ENCODE results near the gene CCDC192.

CCDC192 gene

GRCh38 chr5:127702926-127703561 lies at the start of gene CCDC192:
Gene CCDC192 (plus strand): TSS chr5:127703391. CDS start chr5:127703446, 55 bp downstream.
- DNase-seq (ENCODE audit: low read depth): no peak
- no peak for TF ChIP-seq MYC (IDR thresholded peaks at IDR 0.05; ENCODE audit: low read depth, low read length)
- TF ChIP-seq, protein P1, sequence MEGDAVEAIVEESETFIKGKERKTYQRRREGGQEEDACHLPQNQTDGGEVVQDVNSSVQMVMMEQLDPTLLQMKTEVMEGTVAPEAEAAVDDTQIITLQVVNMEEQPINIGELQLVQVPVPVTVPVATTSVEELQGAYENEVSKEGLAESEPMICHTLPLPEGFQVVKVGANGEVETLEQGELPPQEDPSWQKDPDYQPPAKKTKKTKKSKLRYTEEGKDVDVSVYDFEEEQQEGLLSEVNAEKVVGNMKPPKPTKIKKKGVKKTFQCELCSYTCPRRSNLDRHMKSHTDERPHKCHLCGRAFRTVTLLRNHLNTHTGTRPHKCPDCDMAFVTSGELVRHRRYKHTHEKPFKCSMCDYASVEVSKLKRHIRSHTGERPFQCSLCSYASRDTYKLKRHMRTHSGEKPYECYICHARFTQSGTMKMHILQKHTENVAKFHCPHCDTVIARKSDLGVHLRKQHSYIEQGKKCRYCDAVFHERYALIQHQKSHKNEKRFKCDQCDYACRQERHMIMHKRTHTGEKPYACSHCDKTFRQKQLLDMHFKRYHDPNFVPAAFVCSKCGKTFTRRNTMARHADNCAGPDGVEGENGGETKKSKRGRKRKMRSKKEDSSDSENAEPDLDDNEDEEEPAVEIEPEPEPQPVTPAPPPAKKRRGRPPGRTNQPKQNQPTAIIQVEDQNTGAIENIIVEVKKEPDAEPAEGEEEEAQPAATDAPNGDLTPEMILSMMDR (IDR thresholded peaks at IDR 0.05; ENCODE audit: low read depth, low read length): no peak
- no peak for TF ChIP-seq POLR2A (IDR thresholded peaks at IDR 0.05; ENCODE audit: extremely low read depth, insufficient read length)
- no peak for TF ChIP-seq MAX (IDR thresholded peaks at IDR 0.05; ENCODE audit: low read depth, low read length)
- H3K4me3 ChIP-seq (ENCODE audit: low read depth, low read length): no peak within 1 kb of the TSS

DNA sequence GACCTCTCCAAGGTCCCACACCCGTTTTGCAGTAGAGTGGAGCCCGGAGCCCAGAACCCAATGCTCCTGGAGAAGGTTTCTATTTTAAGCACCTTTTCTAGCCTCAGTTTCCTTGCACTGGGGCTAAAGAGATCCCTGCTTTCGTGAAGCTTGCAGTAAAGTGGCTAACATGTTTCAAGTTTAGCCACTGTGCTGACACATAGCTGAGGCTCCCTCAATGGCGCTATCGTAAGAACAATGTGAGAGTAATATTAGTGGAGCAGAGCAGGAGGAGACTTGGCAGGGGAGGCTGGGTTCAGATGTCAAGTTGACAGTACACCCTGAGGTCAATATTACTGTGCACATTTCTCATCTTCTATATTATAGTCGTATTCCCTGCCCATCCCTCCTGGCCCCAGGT lies 46.4 kb upstream of the CCDC192 start:
- no peak overlapping the region for H3K4me3 ChIP-seq (ENCODE audit: low read depth, low read length)
- TF ChIP-seq MYC (IDR thresholded peaks at IDR 0.05; ENCODE audit: low read depth, low read length) (no peak), POLR2A (IDR thresholded peaks at IDR 0.05; ENCODE audit: extremely low read depth, insufficient read length) (no peak), MAX (IDR thresholded peaks at IDR 0.05; ENCODE audit: low read depth, low read length) (no peak)
- TF ChIP-seq, protein P1 (IDR thresholded peaks at IDR 0.05; ENCODE audit: low read depth, low read length): no peak
- DNase-seq (ENCODE audit: low read depth): no peak

GRCh38 chr5:127660047-127660733 lies 43.0 kb upstream of the CCDC192 start:
- DNase-seq (ENCODE audit: low read depth): no peak
- H3K4me3 ChIP-seq (ENCODE audit: low read depth, low read length): no peak overlapping the region
- no peak for TF ChIP-seq MAX (IDR thresholded peaks at IDR 0.05; ENCODE audit: low read depth, low read length)
- no peak for TF ChIP-seq MYC (IDR thresholded peaks at IDR 0.05; ENCODE audit: low read depth, low read length)
- TF ChIP-seq, protein P1 (IDR thresholded peaks at IDR 0.05; ENCODE audit: low read depth, low read length): no peak
- no peak for TF ChIP-seq POLR2A (IDR thresholded peaks at IDR 0.05; ENCODE audit: extremely low read depth, insufficient read length)

DNA sequence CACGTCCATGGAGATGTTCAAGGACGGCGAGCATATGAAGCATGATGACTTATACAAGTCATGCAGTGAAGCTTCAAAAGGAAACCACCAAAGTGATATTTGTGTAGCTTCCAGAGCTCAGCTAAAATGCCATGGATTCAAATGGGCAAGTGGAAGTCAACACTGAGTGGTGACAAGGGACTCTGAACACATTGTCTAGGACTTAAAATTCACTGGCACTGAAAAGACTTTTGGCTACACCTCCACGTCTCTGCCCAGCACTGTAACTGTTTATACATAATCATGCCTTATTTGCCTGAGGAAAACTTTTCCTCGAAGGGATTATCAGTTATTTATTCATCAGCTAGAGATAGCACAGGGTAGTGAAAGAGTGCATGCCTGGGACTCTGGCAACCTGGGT lies 39.1 kb upstream of the CCDC192 start:
- no peak overlapping the region for H3K4me3 ChIP-seq (ENCODE audit: low read depth, low read length)
- no peak for DNase-seq (ENCODE audit: low read depth)
- no peak for TF ChIP-seq POLR2A (IDR thresholded peaks at IDR 0.05; ENCODE audit: extremely low read depth, insufficient read length)
- TF ChIP-seq MAX (IDR thresholded peaks at IDR 0.05; ENCODE audit: low read depth, low read length): no peak
- TF ChIP-seq, protein P1 (IDR thresholded peaks at IDR 0.05; ENCODE audit: low read depth, low read length): no peak
- no peak for TF ChIP-seq MYC (IDR thresholded peaks at IDR 0.05; ENCODE audit: low read depth, low read length)

DNA sequence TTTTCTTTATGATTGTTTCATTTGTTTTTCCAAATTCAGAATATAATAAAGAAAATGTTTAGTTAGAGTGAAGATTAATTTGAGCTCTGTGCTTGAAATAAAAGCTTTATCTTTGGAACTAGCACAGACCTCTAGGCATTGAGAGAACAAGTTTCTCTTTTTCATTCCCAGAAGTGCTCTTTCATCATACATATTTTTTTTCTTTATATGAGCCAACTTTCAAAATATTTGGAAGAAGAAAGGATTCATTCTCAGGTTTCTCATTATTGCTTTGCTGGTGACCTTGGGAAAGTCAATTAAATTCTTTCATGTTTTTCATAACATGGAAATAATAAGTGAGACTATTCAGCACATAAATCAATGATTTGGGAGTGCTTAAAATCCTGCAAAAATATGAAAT lies 37.5 kb upstream of the CCDC192 start:
- DNase-seq (ENCODE audit: low read depth): no peak
- TF ChIP-seq, protein P1 (IDR thresholded peaks at IDR 0.05; ENCODE audit: low read depth, low read length): no peak
- H3K4me3 ChIP-seq (ENCODE audit: low read depth, low read length): no peak overlapping the region
